IPS-18a (cell line): ENCODE measurements around the gene ZFP36L1.

Source experiments
- H3K27ac ChIP-seq: one replicate; pipeline ENCODE4 v1.5.1; 2013; ENCODE audit warnings: low read length
- H3K27me3 ChIP-seq: one replicate; pipeline ENCODE4 v1.6.1; 2013; ENCODE audit warnings: mild to moderate bottlenecking, low read length; ENCODE audit not compliant: control insufficient read depth, insufficient read depth
- H3K36me3 ChIP-seq: one replicate; pipeline ENCODE4 v1.6.1; 2013; ENCODE audit warnings: low read depth, low read length; ENCODE audit not compliant: control insufficient read depth
- H3K4me1 ChIP-seq: one replicate; pipeline ENCODE4 v1.6.1; 2013; ENCODE audit warnings: low read depth, low read length; ENCODE audit not compliant: control insufficient read depth
- H3K4me3 ChIP-seq: one replicate; pipeline ENCODE4 v1.5.1; 2013; ENCODE audit warnings: low read length
- H3K9ac ChIP-seq: one replicate; pipeline ENCODE4 v1.6.1; 2013; ENCODE audit warnings: mild to moderate bottlenecking, low read length, moderate library complexity
- H3K9me3 ChIP-seq: one replicate; pipeline ENCODE4 v1.6.1; 2013; ENCODE audit warnings: low read depth, low read length; ENCODE audit not compliant: control insufficient read depth

The ZFP36L1 gene

GRCh38 chr14:68814539-68815297 is 21.9 kb upstream of the ZFP36L1 start:
- Histone ChIP-seq H3K9ac (no peak overlapping the region), H3K36me3 (no peaks in the 10 kb centered on the region), H3K4me1 (peaks cover 31% of the 10 kb centered on the region), H3K9me3 (no peaks in the 10 kb centered on the region), H3K4me3 (peak overlapping the region; percentile 18), H3K27ac (no peak overlapping the region), H3K27me3 (no peaks in the 10 kb centered on the region)

- H3K9ac ChIP-seq, result no peak overlapping the region
- H3K36me3 ChIP-seq, result no peaks in the 10 kb centered on the region
- H3K9me3 ChIP-seq, result no peaks in the 10 kb centered on the region
- H3K27ac ChIP-seq, result no peak overlapping the region
- no peaks in the 10 kb centered on the region for H3K27me3 ChIP-seq
- no peak overlapping the region for H3K4me3 ChIP-seq
- peaks cover 28% of the 10 kb centered on the region for H3K4me1 ChIP-seq
Measured at GRCh38 chr14:68814238-68814538, 21.3 kb upstream of the ZFP36L1 start.

DNA sequence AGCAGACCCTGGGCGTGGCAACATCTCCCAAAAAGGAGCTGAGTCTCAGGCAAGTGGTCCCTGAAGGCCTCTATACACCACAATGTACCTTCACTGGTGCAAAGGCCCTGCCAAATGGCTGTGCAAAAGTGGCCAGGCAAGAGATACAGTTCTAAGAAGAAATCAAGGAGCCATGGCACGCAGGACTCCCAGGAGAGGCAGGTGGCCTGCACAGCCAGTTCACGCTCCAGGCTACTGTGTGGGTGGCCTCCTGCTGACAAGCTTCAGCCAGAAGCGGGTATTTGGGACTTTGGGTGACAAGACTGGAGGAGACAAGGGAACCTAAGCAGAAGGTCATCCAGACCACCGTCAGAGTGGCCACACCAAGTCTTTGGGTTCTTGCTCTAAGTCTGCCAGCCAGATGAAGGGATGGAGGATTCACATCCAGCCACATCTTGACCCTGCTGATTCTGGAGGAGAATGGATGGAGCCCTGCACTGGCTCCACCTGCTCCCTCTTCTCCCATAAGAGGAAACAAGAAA is 20.5 kb upstream of the ZFP36L1 start:
- Histone ChIP-seq H3K27me3 (no peaks in the 10 kb centered on the region), H3K4me3 (no peak overlapping the region), H3K27ac (no peak overlapping the region), H3K4me1 (peaks cover 28% of the 10 kb centered on the region), H3K36me3 (no peaks in the 10 kb centered on the region), H3K9me3 (no peaks in the 10 kb centered on the region), H3K9ac (no peak overlapping the region)

DNA sequence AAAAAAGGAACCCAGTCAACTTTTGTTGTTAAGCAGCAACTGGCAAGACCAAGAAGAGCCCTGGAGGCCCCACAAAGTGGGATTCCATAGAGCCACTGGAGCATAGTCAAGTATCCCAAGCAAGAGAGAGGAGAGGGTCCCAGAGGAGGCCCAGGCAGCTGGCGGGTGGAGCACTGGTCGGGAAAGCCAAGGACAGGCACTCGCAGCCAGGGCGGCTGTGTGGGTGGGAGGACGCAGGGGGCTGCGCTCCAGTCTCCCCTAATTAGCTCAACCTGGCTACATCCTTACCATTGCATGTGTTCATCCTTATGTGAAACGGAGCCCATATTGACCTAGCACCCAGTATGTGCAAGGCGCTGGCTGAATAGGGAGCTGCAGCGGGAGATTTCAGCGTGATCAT is 18.3 kb upstream of the ZFP36L1 start:
- Histone ChIP-seq H3K4me3 (no peak overlapping the region), H3K27me3 (no peaks in the 10 kb centered on the region), H3K9me3 (no peaks in the 10 kb centered on the region), H3K9ac (no peak overlapping the region), H3K27ac (no peak overlapping the region), H3K36me3 (no peaks in the 10 kb centered on the region), H3K4me1 (peaks cover 23% of the 10 kb centered on the region)

DNA sequence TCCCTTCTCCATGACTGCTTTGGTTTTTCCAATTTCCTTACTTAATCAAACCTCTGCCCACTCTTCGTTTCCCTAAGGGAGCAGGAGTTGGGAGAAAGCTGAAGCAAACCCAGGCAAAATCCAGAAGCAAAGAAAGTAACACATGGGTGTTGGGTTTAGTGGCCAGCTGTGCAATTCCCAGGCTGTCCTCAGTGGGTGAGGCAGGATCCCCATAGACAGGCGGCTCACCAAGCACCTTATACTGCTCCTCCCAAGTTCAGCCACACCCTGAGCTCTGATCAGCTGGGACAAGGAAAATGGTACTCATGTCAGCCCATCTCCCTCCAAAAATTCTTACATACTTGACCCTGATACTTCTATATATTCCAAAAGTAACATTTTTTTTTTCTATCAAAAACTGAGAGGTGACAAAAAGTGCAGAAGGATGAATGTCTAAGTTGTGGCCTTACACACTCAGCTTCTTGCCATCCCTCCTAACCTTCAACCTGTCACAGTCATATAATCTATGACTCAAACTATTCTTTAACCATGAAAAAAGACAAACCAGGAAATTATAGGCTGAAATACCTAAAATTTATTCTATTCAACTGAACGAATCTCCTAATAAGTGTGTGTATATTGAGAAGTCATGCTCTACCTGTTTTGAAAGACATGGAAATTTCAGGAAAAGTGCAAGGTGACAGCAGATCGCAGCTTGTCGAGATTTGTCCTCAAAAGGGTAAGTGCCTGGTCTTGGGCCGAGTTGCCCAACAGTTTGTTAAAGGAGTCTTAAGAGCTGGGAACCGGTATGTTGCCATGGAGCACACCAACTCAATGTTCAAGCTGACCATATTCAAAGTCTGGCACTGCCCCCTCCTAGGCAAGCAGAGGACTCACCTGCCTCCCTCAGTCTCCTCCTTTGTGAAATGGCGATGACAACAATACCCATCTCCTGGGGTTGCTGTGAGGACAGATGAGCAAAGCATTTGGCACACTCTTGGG is 17.6 kb upstream of the ZFP36L1 start:
- no peak overlapping the region for H3K4me3 ChIP-seq
- no peak overlapping the region for H3K27ac ChIP-seq
- H3K9ac ChIP-seq, result no peak overlapping the region
- no peaks in the 10 kb centered on the region for H3K36me3 ChIP-seq
- no peaks in the 10 kb centered on the region for H3K9me3 ChIP-seq
- H3K4me1 ChIP-seq, result peaks cover 16% of the 10 kb centered on the region
- no peaks in the 10 kb centered on the region for H3K27me3 ChIP-seq

GRCh38 chr14:68809524-68809923 is 16.7 kb upstream of the ZFP36L1 start:
- Histone ChIP-seq H3K27ac (no peak overlapping the region), H3K9me3 (no peaks in the 10 kb centered on the region), H3K36me3 (no peaks in the 10 kb centered on the region), H3K4me1 (peaks cover 7% of the 10 kb centered on the region), H3K4me3 (no peak overlapping the region), H3K9ac (no peak overlapping the region), H3K27me3 (no peaks in the 10 kb centered on the region)

DNA sequence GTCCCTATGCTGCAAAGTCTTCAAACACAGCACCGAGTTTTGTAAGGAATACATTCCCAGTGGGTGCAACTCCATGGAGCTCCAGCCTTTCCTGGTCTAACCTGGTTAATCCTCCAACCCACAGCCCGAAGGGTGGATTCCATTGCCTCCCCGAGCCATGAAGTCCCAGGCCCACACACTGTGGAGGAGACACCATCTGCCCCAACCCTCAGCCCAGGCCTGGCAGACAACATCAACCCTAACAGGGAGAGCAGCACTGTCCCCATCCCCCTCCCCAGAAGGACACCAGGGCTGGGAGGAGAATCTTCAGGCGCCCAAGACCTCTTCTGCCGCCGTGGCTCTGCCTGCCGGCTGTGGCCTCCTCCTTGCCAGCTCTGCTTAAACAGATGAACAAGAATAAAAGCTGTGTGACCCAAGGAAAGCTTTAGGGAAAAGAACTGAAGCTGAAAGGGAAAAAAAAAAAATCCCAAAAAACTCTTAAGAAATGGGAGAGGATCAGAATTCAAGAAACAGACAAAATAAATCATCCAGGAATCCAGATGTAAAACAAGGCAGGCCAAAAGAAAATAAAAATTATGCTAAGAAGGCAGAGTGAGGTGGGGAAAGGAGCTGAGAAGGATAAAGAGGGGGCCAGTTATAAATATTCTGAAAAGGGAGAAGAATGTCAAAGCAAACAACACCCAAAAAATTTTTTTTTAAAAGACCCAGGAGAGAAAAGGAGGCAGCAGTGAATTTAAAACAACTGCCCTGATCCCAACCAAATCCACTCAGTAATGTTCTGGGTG is 16.0 kb upstream of the ZFP36L1 start:
- Histone ChIP-seq H3K4me3 (no peak overlapping the region), H3K9me3 (no peaks in the 10 kb centered on the region), H3K36me3 (no peaks in the 10 kb centered on the region), H3K27ac (no peak overlapping the region), H3K4me1 (peaks cover under 1% of the 10 kb centered on the region), H3K9ac (no peak overlapping the region), H3K27me3 (no peaks in the 10 kb centered on the region)

GRCh38 chr14:68807987-68808386 is 15.1 kb upstream of the ZFP36L1 start:
- Histone ChIP-seq H3K27me3 (no peaks in the 10 kb centered on the region), H3K27ac (no peak overlapping the region), H3K36me3 (no peaks in the 10 kb centered on the region), H3K9me3 (no peaks in the 10 kb centered on the region), H3K9ac (no peak overlapping the region), H3K4me3 (no peak overlapping the region), H3K4me1 (no peaks in the 10 kb centered on the region)

GRCh38 chr14:68807148-68807600 is 14.3 kb upstream of the ZFP36L1 start:
- Histone ChIP-seq H3K9me3 (no peaks in the 10 kb centered on the region), H3K4me1 (no peaks in the 10 kb centered on the region), H3K27me3 (no peaks in the 10 kb centered on the region), H3K27ac (no peak overlapping the region), H3K4me3 (no peak overlapping the region), H3K9ac (no peak overlapping the region), H3K36me3 (no peaks in the 10 kb centered on the region)

GRCh38 chr14:68806526-68807147 is 13.8 kb upstream of the ZFP36L1 start:
- no peaks in the 10 kb centered on the region for H3K4me1 ChIP-seq
- H3K27me3 ChIP-seq, result no peaks in the 10 kb centered on the region
- H3K36me3 ChIP-seq, result no peaks in the 10 kb centered on the region
- no peak overlapping the region for H3K27ac ChIP-seq
- H3K4me3 ChIP-seq, result no peak overlapping the region
- H3K9me3 ChIP-seq, result no peaks in the 10 kb centered on the region
- H3K9ac ChIP-seq, result no peak overlapping the region

- Histone ChIP-seq H3K9ac (no peak overlapping the region), H3K27me3 (no peaks in the 10 kb centered on the region), H3K27ac (no peak overlapping the region), H3K4me1 (no peaks in the 10 kb centered on the region), H3K4me3 (no peak overlapping the region), H3K9me3 (no peaks in the 10 kb centered on the region), H3K36me3 (no peaks in the 10 kb centered on the region)
Measured at GRCh38 chr14:68805414-68805813, 12.5 kb upstream of the ZFP36L1 start.
